OCI-LY1 (cell line): ENCODE results near the gene DMAP1.

ENCODE experiments used
- H2AFZ ChIP-seq: fragments of 200-600 bp; sonication (generic), shearing (Covaris generic); 2 replicates; pipeline ENCODE4 v1.6.0; 2014; ENCODE audit warnings: antibody characterized with exemption, mild to moderate bottlenecking, low read length
- H3F3A ChIP-seq: fragments of 200-600 bp; sonication (generic), shearing (Covaris generic); 2 replicates; pipeline ENCODE4 v1.6.0; 2014; ENCODE audit warnings: mild to moderate bottlenecking, antibody characterized with exemption, low read length, moderate library complexity; ENCODE audit not compliant: insufficient read depth
- H3K27ac ChIP-seq: fragments of 200-600 bp; sonication (generic); 2 replicates; pipeline ENCODE4 v1.5.1; 2014; ENCODE audit warnings: low read length, mixed run types, mild to moderate bottlenecking, low read depth; ENCODE audit not compliant: poor library complexity, severe bottlenecking
- H3K27me3 ChIP-seq: fragments of 200-600 bp; sonication (generic); 2 replicates; pipeline ENCODE4 v1.6.0; 2014; ENCODE audit warnings: antibody characterized with exemption, mild to moderate bottlenecking, low read length, moderate library complexity; ENCODE audit not compliant: insufficient read depth
- H3K36me3 ChIP-seq: fragments of 200-600 bp; sonication (generic); 2 replicates; pipeline ENCODE4 v1.6.1; 2014; ENCODE audit warnings: mild to moderate bottlenecking, antibody characterized with exemption, low read length, moderate library complexity, mixed read lengths; ENCODE audit not compliant: insufficient read depth
- H3K4me1 ChIP-seq: fragments of 200-600 bp; sonication (generic); 2 replicates; pipeline ENCODE4 v1.5.1; 2014; ENCODE audit warnings: mild to moderate bottlenecking, low read length, moderate library complexity; ENCODE audit not compliant: insufficient read depth, severe bottlenecking
- H3K4me2 ChIP-seq: fragments of 200-600 bp; sonication (generic), shearing (Covaris generic); 2 replicates; pipeline ENCODE4 v1.6.1; 2014; ENCODE audit warnings: low read length
- H3K4me3 ChIP-seq: fragments of 200-600 bp; sonication (generic); 2 replicates; pipeline ENCODE4 v1.5.1; 2014; ENCODE audit warnings: low read length, low read depth, mild to moderate bottlenecking, mixed read lengths; ENCODE audit not compliant: poor library complexity, severe bottlenecking
- H3K79me2 ChIP-seq: fragments of 200-600 bp; shearing (Covaris generic); 2 replicates; pipeline ENCODE4 v1.6.1; 2016; ENCODE audit warnings: mixed run types, low read length, mixed read lengths; ENCODE audit not compliant: insufficient read depth
- H3K9ac ChIP-seq: fragments of 200-600 bp; sonication (generic), shearing (Covaris generic); 2 replicates; pipeline ENCODE4 v1.6.1; 2014; ENCODE audit warnings: mild to moderate bottlenecking, low read length, mixed read lengths
- H3K9me2 ChIP-seq: fragments of 200-600 bp; sonication (generic), shearing (Covaris generic); 2 replicates; pipeline ENCODE4 v1.6.1; 2014; ENCODE audit warnings: low read depth, mild to moderate bottlenecking, low read length, mixed read lengths
- H3K9me3 ChIP-seq: fragments of 200-600 bp; shearing (Covaris generic); 2 replicates; pipeline ENCODE4 v1.6.1; 2014; ENCODE audit warnings: low read length, mixed read lengths
- H4K20me1 ChIP-seq: fragments of 200-600 bp; sonication (generic), shearing (Covaris generic); 2 replicates; pipeline ENCODE4 v1.6.0; 2016; ENCODE audit warnings: mild to moderate bottlenecking, low read length; ENCODE audit not compliant: insufficient read depth
- EZH2 ChIP-seq: fragments of 200-600 bp; sonication (generic), shearing (Covaris generic); IDR thresholded peaks from 2 replicates; pipeline ENCODE4 v1.8.0; 2017; ENCODE audit warnings: borderline replicate concordance, mixed run types, mild to moderate bottlenecking, antibody characterized with exemption, low read length, moderate library complexity, mixed read lengths
- TF ChIP-seq, protein P1 (sequence below): fragments of 200-600 bp; sonication (generic), shearing (Covaris generic); IDR thresholded peaks from 2 replicates; pipeline ENCODE4 v1.5.1; 2017; ENCODE audit warnings: mild to moderate bottlenecking, antibody characterized with exemption, low read length, moderate library complexity, mixed read lengths

DMAP1 gene

DNA sequence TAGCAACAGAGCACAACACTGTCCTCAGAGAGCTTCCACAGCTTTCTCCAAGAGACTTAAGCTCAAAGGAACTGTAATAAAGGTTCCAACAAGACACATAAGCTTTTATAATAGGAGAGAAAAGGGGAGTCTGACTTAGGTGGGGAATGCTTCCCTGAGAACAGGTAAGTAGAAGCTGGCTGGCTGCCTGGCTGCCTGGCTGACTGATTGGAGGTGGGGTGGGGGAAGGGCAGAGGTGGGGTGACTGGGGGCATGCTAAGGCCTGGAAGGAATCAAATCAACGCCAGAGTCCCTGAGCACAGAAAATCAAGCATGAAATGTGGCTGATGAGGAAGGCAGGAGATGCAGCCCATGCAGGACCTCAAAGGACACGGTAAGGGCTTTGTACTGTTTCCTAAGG lies 45.8 kb downstream of the DMAP1 start:
- H3K4me3 ChIP-seq: no peak overlapping the region
- no peaks in the 10 kb centered on the region for H3K79me2 ChIP-seq
- peaks cover 8% of the 10 kb centered on the region for H3K36me3 ChIP-seq
- H3K9ac ChIP-seq: no peak overlapping the region
- no peak overlapping the region for H2AFZ ChIP-seq
- no peaks in the 10 kb centered on the region for H3K27me3 ChIP-seq
- no peaks in the 10 kb centered on the region for H3F3A ChIP-seq
- H3K27ac ChIP-seq: no peak overlapping the region
- no peaks in the 10 kb centered on the region for H3K4me1 ChIP-seq
- no peak overlapping the region for H3K4me2 ChIP-seq
- H3K9me2 ChIP-seq: no peaks in the 10 kb centered on the region
- H3K9me3 ChIP-seq: no peaks in the 10 kb centered on the region
- no peak for TF ChIP-seq EZH2
- TF ChIP-seq, protein P1, sequence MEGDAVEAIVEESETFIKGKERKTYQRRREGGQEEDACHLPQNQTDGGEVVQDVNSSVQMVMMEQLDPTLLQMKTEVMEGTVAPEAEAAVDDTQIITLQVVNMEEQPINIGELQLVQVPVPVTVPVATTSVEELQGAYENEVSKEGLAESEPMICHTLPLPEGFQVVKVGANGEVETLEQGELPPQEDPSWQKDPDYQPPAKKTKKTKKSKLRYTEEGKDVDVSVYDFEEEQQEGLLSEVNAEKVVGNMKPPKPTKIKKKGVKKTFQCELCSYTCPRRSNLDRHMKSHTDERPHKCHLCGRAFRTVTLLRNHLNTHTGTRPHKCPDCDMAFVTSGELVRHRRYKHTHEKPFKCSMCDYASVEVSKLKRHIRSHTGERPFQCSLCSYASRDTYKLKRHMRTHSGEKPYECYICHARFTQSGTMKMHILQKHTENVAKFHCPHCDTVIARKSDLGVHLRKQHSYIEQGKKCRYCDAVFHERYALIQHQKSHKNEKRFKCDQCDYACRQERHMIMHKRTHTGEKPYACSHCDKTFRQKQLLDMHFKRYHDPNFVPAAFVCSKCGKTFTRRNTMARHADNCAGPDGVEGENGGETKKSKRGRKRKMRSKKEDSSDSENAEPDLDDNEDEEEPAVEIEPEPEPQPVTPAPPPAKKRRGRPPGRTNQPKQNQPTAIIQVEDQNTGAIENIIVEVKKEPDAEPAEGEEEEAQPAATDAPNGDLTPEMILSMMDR: no peak
- H4K20me1 ChIP-seq: no peaks in the 10 kb centered on the region

DNA sequence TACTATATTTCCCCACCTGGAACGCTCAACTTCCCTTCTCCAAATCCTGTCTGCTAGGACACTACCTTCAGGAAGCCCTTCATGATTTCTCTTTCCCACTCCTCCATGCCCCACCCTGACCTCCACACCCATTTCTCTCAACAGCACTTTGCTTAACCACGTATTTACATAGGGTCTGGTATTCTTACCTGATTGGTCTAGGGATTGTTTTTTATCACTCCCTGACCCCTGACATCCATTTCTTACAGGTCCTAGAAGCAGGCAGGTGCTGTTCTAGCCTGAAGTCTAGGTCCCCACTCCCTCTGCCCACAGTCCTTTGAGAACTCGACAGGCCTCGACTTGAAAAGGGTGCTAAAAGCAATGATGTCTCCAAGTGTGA lies 47.5 kb downstream of the DMAP1 start:
- Histone ChIP-seq H3F3A (no peaks in the 10 kb centered on the region), H3K4me2 (no peak overlapping the region), H3K27me3 (no peaks in the 10 kb centered on the region), H2AFZ (no peak overlapping the region), H3K4me3 (no peak overlapping the region), H3K9me3 (no peaks in the 10 kb centered on the region), H4K20me1 (no peaks in the 10 kb centered on the region), H3K36me3 (peaks cover 8% of the 10 kb centered on the region), H3K4me1 (no peaks in the 10 kb centered on the region), H3K79me2 (no peaks in the 10 kb centered on the region), H3K27ac (no peak overlapping the region), H3K9ac (no peak overlapping the region), H3K9me2 (no peaks in the 10 kb centered on the region)
- TF ChIP-seq, protein P1: no peak
- no peak for TF ChIP-seq EZH2

DNA sequence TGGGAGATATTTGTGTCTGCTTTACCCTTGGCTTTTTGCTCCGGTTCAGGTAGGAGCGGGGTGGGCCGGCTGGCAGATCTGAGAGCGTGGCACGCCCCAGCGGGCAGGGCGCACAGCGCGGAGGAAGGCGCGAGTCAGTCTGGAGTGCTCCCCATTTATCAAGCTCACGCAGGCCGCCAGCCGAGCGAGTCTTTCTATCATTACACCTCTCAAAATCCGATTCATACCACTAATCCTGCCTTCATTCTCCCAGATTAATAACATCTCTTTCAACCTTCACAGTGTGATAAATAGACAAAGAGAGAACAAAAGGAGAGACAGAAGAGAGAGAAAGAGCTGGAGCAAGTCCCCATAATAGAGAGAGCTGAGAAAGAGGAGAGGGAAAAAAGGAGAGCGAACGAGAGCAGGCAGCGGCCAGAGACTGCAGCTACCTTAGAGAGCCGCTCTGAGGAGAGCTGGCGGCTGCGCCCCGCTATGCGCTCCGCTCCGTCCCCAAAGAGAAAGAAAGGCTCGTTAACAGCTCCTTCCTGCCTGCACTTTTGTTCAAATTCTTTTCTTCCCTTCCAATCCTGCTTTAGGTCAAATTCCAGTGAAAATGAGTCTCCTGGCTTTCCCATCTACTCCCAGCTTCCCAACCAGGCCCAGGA lies 48.0 kb downstream of the DMAP1 start:
- no peaks in the 10 kb centered on the region for H3K4me1 ChIP-seq
- no peaks in the 10 kb centered on the region for H3K27me3 ChIP-seq
- H2AFZ ChIP-seq: no peak overlapping the region
- H3K79me2 ChIP-seq: no peaks in the 10 kb centered on the region
- TF ChIP-seq, protein P1: no peak
- no peak for TF ChIP-seq EZH2
- H3K9me2 ChIP-seq: no peaks in the 10 kb centered on the region
- no peak overlapping the region for H3K4me3 ChIP-seq
- no peaks in the 10 kb centered on the region for H3F3A ChIP-seq
- H4K20me1 ChIP-seq: no peaks in the 10 kb centered on the region
- H3K9me3 ChIP-seq: no peaks in the 10 kb centered on the region
- peaks cover 7% of the 10 kb centered on the region for H3K36me3 ChIP-seq
- H3K27ac ChIP-seq: no peak overlapping the region
- no peak overlapping the region for H3K9ac ChIP-seq
- H3K4me2 ChIP-seq: no peak overlapping the region
